A673 (cell line): ENCODE measurements around the gene ACOXL.

Source experiments
- EZH2 ChIP-seq: fragments of 200-600 bp; sonication (generic); IDR thresholded peaks from 2 replicates; pipeline ENCODE4 v1.6.1; 2017; ENCODE audit warnings: borderline replicate concordance, low read depth, mild to moderate bottlenecking, mixed read lengths, antibody characterized with exemption, low read length; ENCODE audit not compliant: poor library complexity, severe bottlenecking
- TF ChIP-seq, protein P1 (sequence below): fragments of 300-800, 200-600 bp; sonication (generic); conservative IDR thresholded peaks from 2 replicates; pipeline ENCODE4 v1.5.1; 2017; ENCODE audit warnings: low read depth, mild to moderate bottlenecking, antibody characterized with exemption, low read length, moderate library complexity, mixed read lengths

DNA sequence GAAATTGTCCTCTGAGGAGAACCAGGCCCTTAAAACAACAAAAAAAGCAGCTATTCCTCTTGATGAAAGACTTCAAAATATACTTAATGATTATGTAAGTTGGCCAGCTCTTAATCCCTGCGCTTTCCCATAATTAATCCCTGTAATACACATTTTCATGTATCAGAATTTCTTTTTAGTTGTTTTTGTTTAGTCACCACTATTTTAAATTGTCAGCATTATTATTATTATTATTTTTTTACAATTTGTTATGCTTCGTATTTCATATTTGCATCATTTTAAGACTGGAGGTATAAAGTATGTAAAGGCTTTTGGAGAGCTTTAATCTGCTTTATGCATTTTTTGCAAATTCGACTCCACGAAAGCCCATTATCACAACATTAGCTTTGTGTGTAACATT, 152.9 kb downstream of the ACOXL start:
- TF ChIP-seq, protein P1, sequence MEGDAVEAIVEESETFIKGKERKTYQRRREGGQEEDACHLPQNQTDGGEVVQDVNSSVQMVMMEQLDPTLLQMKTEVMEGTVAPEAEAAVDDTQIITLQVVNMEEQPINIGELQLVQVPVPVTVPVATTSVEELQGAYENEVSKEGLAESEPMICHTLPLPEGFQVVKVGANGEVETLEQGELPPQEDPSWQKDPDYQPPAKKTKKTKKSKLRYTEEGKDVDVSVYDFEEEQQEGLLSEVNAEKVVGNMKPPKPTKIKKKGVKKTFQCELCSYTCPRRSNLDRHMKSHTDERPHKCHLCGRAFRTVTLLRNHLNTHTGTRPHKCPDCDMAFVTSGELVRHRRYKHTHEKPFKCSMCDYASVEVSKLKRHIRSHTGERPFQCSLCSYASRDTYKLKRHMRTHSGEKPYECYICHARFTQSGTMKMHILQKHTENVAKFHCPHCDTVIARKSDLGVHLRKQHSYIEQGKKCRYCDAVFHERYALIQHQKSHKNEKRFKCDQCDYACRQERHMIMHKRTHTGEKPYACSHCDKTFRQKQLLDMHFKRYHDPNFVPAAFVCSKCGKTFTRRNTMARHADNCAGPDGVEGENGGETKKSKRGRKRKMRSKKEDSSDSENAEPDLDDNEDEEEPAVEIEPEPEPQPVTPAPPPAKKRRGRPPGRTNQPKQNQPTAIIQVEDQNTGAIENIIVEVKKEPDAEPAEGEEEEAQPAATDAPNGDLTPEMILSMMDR = no peak
- TF ChIP-seq EZH2 = no peak
